Adrenal gland (tissue), 5 donors: ENCODE results near the gene ATP6V1G1.

Source experiments
- CTCF ChIP-seq, 6 experiments: fragments of 450-650 bp in 4 of 6; fragments of 200-600 bp in 2 of 6; sonication (generic) in 1 of 6; IDR thresholded peaks; 1 replicate in 5 of 6; 2 replicates in 1 of 6; pipeline versions ENCODE4 v1.5.1 to v1.8.0; 2016 to 2021; ENCODE audit warnings: antibody characterized with exemption in 6 of 6, mild to moderate bottlenecking in 2 of 6, moderate library complexity in 1 of 6
- POLR2A ChIP-seq, 2 donors: fragments of 450-650 bp; IDR thresholded peaks; one replicate each; pipeline ENCODE4 v1.6.1; 2017; ENCODE audit warnings: antibody characterized with exemption in 2 of 2, mild to moderate bottlenecking in 2 of 2, moderate library complexity in 1 of 2
- donor health status: DM: no; HTN: no; CAD: no.

- TF ChIP-seq CTCF (IDR thresholded peaks at IDR 0.05) (no peak), POLR2A (IDR thresholded peaks at IDR 0.05) (no peak)
Observed at GRCh38 chr9:114559830-114560513, 27.6 kb upstream of the ATP6V1G1 start.
